GM12878 (cell line): ENCODE results near the gene TTLL11. TPM values are rescaled to one million over a fixed set of nuclear protein-coding genes. Genes with fewer than 3 reads are reported as not detected.

Source experiments
- ATAC-seq: fragments of 200-7000 bp; cut with Tn5 transposase; 3 replicates; pipeline ENCODE4 v1.9.1; 2020; ENCODE audit warnings: mild to moderate bottlenecking, moderate library complexity
- BruUV-seq: library from RNA; stranded (reverse); fragments of 400-500 nt; replicated peaks from 2 replicates; lab custom pipeline; 2021; lab: Mats Ljungman, UMichigan
- CTCF ChIA-PET: fragments of 300-600 bp; sonication (Branson Sonifier 250); formaldehyde crosslinking; extraction: SDS; loops from one replicate; lab custom pipeline; 2021; ENCODE audit warnings: inconsistent platforms; lab: Yijun Ruan, JAX
- POLR2A ChIA-PET: fragments of 350-600 bp; formaldehyde crosslinking; extraction: SDS; loops from one replicate; lab custom pipeline; 2021; ENCODE audit warnings: inconsistent platforms; lab: Charles Lee
- RAD21 ChIA-PET: fragments of 300-600 bp; sonication (Branson Sonifier 250); formaldehyde crosslinking; loops from one replicate; lab custom pipeline; 2023; ENCODE audit warnings: antibody characterized with exemption; ENCODE audit not compliant: unreplicated experiment; lab: Charles Lee
- SMC1A ChIA-PET: fragments of 300-600 bp; sonication (Branson Sonifier 250); formaldehyde crosslinking; loops from one replicate; lab custom pipeline; 2023; ENCODE audit not compliant: unreplicated experiment, uncharacterized antibody; lab: Charles Lee
- DNase-seq: peaks from one replicate; pipeline ENCODE4 v3.0.0-alpha.2; 2011; ENCODE audit warnings: low read depth, low spot score
- FAIRE-seq: peaks from 3 replicates; lab custom pipeline; 2011; peaks lifted over from hg19 to GRCh38; lab: Jason Lieb, UNC
- H2AFZ ChIP-seq: 2 replicates; pipeline ENCODE4 v1.6.0; 2011; ENCODE audit warnings: low read depth, low read length, control low read depth; ENCODE audit not compliant: control insufficient read depth
- H3K27ac ChIP-seq: 2 replicates; pipeline ENCODE4 v1.5.1; 2011; ENCODE audit warnings: control low read depth; ENCODE audit not compliant: control insufficient read depth, insufficient read depth
- H3K27me3 ChIP-seq, 2 experiments: replicated peaks in 1 of 2; 2 replicates each; pipeline versions ENCODE4 v1.6.0 to v1.6.1; 2011; ENCODE audit warnings: low read length in 1 of 2; ENCODE audit not compliant: control insufficient read depth in 2 of 2, insufficient read depth in 2 of 2
- H3K36me3 ChIP-seq, 2 experiments: 2 replicates each; pipeline ENCODE4 v1.5.1; 2011; ENCODE audit warnings: low read length in 1 of 2; ENCODE audit not compliant: control insufficient read depth in 2 of 2, insufficient read depth in 2 of 2
- H3K4me1 ChIP-seq: 2 replicates; pipeline ENCODE4 v1.6.1; 2011; ENCODE audit warnings: mild to moderate bottlenecking, low read length, moderate library complexity, mixed read lengths; ENCODE audit not compliant: control insufficient read depth, insufficient read depth
- H3K4me2 ChIP-seq: 2 replicates; pipeline ENCODE4 v1.6.0; 2011; ENCODE audit warnings: control low read depth; ENCODE audit not compliant: control insufficient read depth, insufficient read depth
- H3K4me3 ChIP-seq: fragments of 200-600 bp; sonication (generic); 2 replicates; pipeline ENCODE4 v1.5.1; 2016
- H3K79me2 ChIP-seq: 2 replicates; pipeline ENCODE4 v1.6.0; 2011; ENCODE audit warnings: low read length; ENCODE audit not compliant: control insufficient read depth, insufficient read depth
- H3K9ac ChIP-seq: 2 replicates; pipeline ENCODE4 v1.8.0; 2011; ENCODE audit warnings: low read length, control low read depth, mixed read lengths; ENCODE audit not compliant: control insufficient read depth, insufficient read depth
- H3K9me3 ChIP-seq: replicated peaks from 3 replicates; pipeline ENCODE4 v1.5.1; 2011; ENCODE audit warnings: mild to moderate bottlenecking, low read length; ENCODE audit not compliant: control insufficient read depth, insufficient read depth
- H4K20me1 ChIP-seq: 2 replicates; pipeline ENCODE4 v1.6.0; 2011; ENCODE audit not compliant: control insufficient read depth, insufficient read depth
- ASH2L ChIP-seq: fragments of 300-600, 200-600 bp; sonication (generic); IDR thresholded peaks from 2 replicates; pipeline ENCODE4 v1.6.1; 2017; ENCODE audit warnings: low read depth, mild to moderate bottlenecking, borderline replicate concordance
- CBX5 ChIP-seq: sonication (generic); IDR thresholded peaks from 2 replicates; pipeline ENCODE4 v1.6.1; 2016; ENCODE audit warnings: low read depth, moderate library complexity, mild to moderate bottlenecking, inconsistent platforms
- CHD1 ChIP-seq: IDR thresholded peaks from 2 replicates; pipeline ENCODE4 v1.6.1; 2012; ENCODE audit warnings: low read depth, low read length, improper control_type of control experiment
- DPF2 ChIP-seq: fragments of 450-650 bp; IDR thresholded peaks from 2 replicates; pipeline ENCODE4 v1.6.1; 2017; ENCODE audit warnings: mild to moderate bottlenecking
- GATAD2B ChIP-seq: fragments of 450-650 bp; conservative IDR thresholded peaks from 2 replicates; pipeline ENCODE4 v1.6.1; 2017; ENCODE audit warnings: low read depth, mild to moderate bottlenecking, moderate library complexity
- IKZF2 ChIP-seq, 2 experiments: fragments of 450-650 bp; IDR thresholded peaks; 2 replicates each; pipeline ENCODE4 v1.6.1; 2017; ENCODE audit warnings: mild to moderate bottlenecking in 2 of 2, moderate library complexity in 2 of 2
- JUNB ChIP-seq: IDR thresholded peaks from 2 replicates; pipeline ENCODE4 v1.6.1; 2016; ENCODE audit warnings: antibody characterized with exemption, mild to moderate bottlenecking
- MEF2A ChIP-seq: IDR thresholded peaks from 2 replicates; pipeline ENCODE4 v1.6.1; 2011; ENCODE audit warnings: low read depth, mild to moderate bottlenecking, low read length, moderate library complexity; ENCODE audit not compliant: insufficient read depth
- PAX5 ChIP-seq: IDR thresholded peaks from 2 replicates; pipeline ENCODE4 v1.6.1; 2011; ENCODE audit warnings: low read depth, low read length, borderline replicate concordance
- RCOR1 ChIP-seq: conservative IDR thresholded peaks from 2 replicates; pipeline ENCODE4 v1.6.1; 2012; ENCODE audit warnings: low read depth, low read length, improper control_type of control experiment
- ZBTB4 ChIP-seq: fragments of 450-650 bp; formaldehyde crosslinking; IDR thresholded peaks from 2 replicates; pipeline ENCODE4 v1.4.0; 2022; ENCODE audit warnings: mild to moderate bottlenecking, moderate library complexity
- ZNF217 ChIP-seq: fragments of 450-650 bp; IDR thresholded peaks from 2 replicates; pipeline ENCODE4 v1.6.1; 2017; ENCODE audit warnings: antibody characterized with exemption, mild to moderate bottlenecking
- WGBS: methylation state at CpG from one replicate; pipeline ENCODE4 v1.1.6; 2016; ENCODE audit warnings: low lambda C conversion rate; ENCODE audit not compliant: insufficient replicate concordance, insufficient coverage; ENCODE audit errors: missing lambda C conversion rate; 5-methylcytosine and 5-hydroxymethylcytosine counted together
- in situ Hi-C: fragments of 300-500 bp; cut with MboI; formaldehyde crosslinking; loops from 9 replicates; pipeline ENCODE4 v1.14.3; 2018; ENCODE audit warnings: mixed read lengths
- intact Hi-C: fragments of 100-400 bp; cut with micrococcal nuclease; formaldehyde crosslinking; loops from one replicate; pipeline ENCODE4 v1.14.2; 2022; ENCODE audit not compliant: unreplicated experiment
- polyA plus RNA-seq, 11 experiments: library from polyadenylated mRNA; depleted of rRNA in 4 of 11; unstranded in 6 of 11; stranded (reverse) in 5 of 11; fragments of >200 nt; fragmentation: Nextera tagmentation in 4 of 11; fragmentation: Illumina TruSeq in 1 of 11; extraction: Ambion mirVana in 4 of 11; extraction: Trizol in 1 of 11; gene quantifications; 1 replicate in 1 of 11; 2 replicates in 10 of 11; pipeline versions ENCODE4 v1.2.1 to v1.2.3, GENCODE V29; 2011 to 2016; ENCODE audit warnings: inconsistent platforms in 2 of 11, missing spikeins in 2 of 11, low read depth in 1 of 11
- total RNA-seq, 4 experiments: library from RNA; depleted of rRNA in 3 of 4; stranded (reverse); fragments of >200 nt in 3 of 4; fragmentation: Illumina TruSeq in 1 of 4; extraction: Trizol in 1 of 4; gene quantifications; 2 replicates each; pipeline versions ENCODE4 v1.2.1 to v1.2.3, GENCODE V29; 2013 to 2021
- TF ChIP-seq, protein P1 (sequence below): fragments of 450-650 bp; IDR thresholded peaks from 2 replicates; pipeline ENCODE4 v1.6.1; 2017; ENCODE audit warnings: mild to moderate bottlenecking

TTLL11 gene
- total and polyA plus RNA-seq, 10 of the 15 experiments (the other 5 are each of a cell fraction or from before 2014, with no cell fraction given), result 1.2 to 3.7 (median 2.9) TPM

- no TSS peak for BruUV-seq
- no peak overlapping the region for H3K4me3 ChIP-seq
- no peak for DNase-seq
- ChIA-PET SMC1A (interaction anchor here (0.9 kb wide), 1 partner anchor 12 kb away, joined by 3 read pairs; no protein-coding TSS in a partner anchor), POLR2A (interaction anchor here (0.6 kb wide), 1 partner anchor 15 kb away, joined by 4 read pairs; no protein-coding TSS in a partner anchor), CTCF (interaction anchor here (1.0 to 1.4 kb wide), 4 partner anchors 8 to 11 kb away, joined by 3 to 10 read pairs (median 4); no protein-coding TSS in a partner anchor), RAD21 (interaction anchor here (0.7 kb wide), 1 partner anchor 329 kb away, joined by 3 read pairs; no protein-coding TSS in a partner anchor)
- no peak for FAIRE-seq
- no peak overlapping the region for H3K4me2 ChIP-seq
- in situ Hi-C loops, result no loop called here
- TF ChIP-seq RCOR1 (no peak), CHD1 (no peak), IKZF2 (IDR thresholded peaks at IDR 0.05) (no peak), ASH2L (no peak), CBX5 (no peak), GATAD2B (no peak), JUNB (no peak), PAX5 (no peak), ZNF217 (no peak), DPF2 (no peak), MEF2A (no peak), ZBTB4 (CRISPR knock-in tag) (no peak)
- TF ChIP-seq, protein P1, sequence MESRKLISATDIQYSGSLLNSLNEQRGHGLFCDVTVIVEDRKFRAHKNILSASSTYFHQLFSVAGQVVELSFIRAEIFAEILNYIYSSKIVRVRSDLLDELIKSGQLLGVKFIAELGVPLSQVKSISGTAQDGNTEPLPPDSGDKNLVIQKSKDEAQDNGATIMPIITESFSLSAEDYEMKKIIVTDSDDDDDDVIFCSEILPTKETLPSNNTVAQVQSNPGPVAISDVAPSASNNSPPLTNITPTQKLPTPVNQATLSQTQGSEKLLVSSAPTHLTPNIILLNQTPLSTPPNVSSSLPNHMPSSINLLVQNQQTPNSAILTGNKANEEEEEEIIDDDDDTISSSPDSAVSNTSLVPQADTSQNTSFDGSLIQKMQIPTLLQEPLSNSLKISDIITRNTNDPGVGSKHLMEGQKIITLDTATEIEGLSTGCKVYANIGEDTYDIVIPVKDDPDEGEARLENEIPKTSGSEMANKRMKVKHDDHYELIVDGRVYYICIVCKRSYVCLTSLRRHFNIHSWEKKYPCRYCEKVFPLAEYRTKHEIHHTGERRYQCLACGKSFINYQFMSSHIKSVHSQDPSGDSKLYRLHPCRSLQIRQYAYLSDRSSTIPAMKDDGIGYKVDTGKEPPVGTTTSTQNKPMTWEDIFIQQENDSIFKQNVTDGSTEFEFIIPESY, result no peak
- no peaks in the 10 kb centered on the region for H3K36me3 ChIP-seq
- intact Hi-C loops, result no loop called here
- H3K27ac ChIP-seq, result no peak overlapping the region
- peaks cover 0 to 2% of the 10 kb centered on the region in 2 experiments; a peak in 2 of 4 replicates for H3K27me3 ChIP-seq
- ATAC-seq, result no peak
- no peaks in the 10 kb centered on the region for H3K9me3 ChIP-seq
- 39% methylated on average over 12 of the region's 12 CpGs for WGBS
- no peaks in the 10 kb centered on the region for H3K4me1 ChIP-seq
- H3K9ac ChIP-seq, result no peak overlapping the region
- no peaks in the 10 kb centered on the region for H3K79me2 ChIP-seq
- H2AFZ ChIP-seq, result no peak overlapping the region
- H4K20me1 ChIP-seq, result no peaks in the 10 kb centered on the region
These were observed 41.9 kb upstream of the TTLL11 start for GRCh38 chr9:122134822-122135528.
